Panc1 (cell line): ENCODE data around the gene ANAPC1. TPM values are rescaled to one million over a fixed set of nuclear protein-coding genes. Genes with fewer than 3 reads are reported as not detected.
A peak's percentile ranks its signal among the peaks of the same experiment; 100 is the strongest.
"Not testable (repeated sequence)": the region's sequence is repeated elsewhere in the genome, so short reads cannot be mapped to it uniquely, and the experiment has no call there.

ENCODE experiments used
- ATAC-seq: fragments of 200-7000 bp; cut with Tn5 transposase; 2 replicates; pipeline ENCODE4 v1.9.1; 2020; ENCODE audit warnings: mild to moderate bottlenecking, moderate library complexity
- BruUV-seq: library from RNA; stranded (reverse); fragments of 400-500 nt; replicated peaks from 2 replicates; lab custom pipeline; 2021; lab: Mats Ljungman, UMichigan
- CTCF ChIA-PET: fragments of 300-600 bp; sonication (Branson Sonifier 250); formaldehyde crosslinking; loops from one replicate; lab custom pipeline; 2022; ENCODE audit warnings: antibody characterized with exemption; lab: Charles Lee
- POLR2A ChIA-PET: fragments of 300-600 bp; sonication (Branson Sonifier 250); formaldehyde crosslinking; loops from one replicate; lab custom pipeline; 2022; ENCODE audit warnings: antibody characterized with exemption; lab: Charles Lee
- DNase-seq: peaks from one replicate; pipeline ENCODE4 v3.0.0-alpha.2; 2010; ENCODE audit warnings: low read depth, low spot score
- H3K27ac ChIP-seq: 2 replicates; pipeline ENCODE4 v1.5.1; 2011; ENCODE audit warnings: mild to moderate bottlenecking, low read length, inconsistent platforms
- H3K27me3 ChIP-seq: fragments of 200-500 bp; sonication (Bioruptor generic); 2 replicates; pipeline ENCODE4 v1.6.0; 2014; ENCODE audit warnings: low read length, inconsistent platforms; ENCODE audit not compliant: control insufficient read depth, insufficient read depth
- H3K36me3 ChIP-seq: fragments of 200-500 bp; sonication (Bioruptor generic); 2 replicates; pipeline ENCODE4 v1.5.1; 2014; ENCODE audit warnings: inconsistent platforms, mild to moderate bottlenecking, low read length, moderate library complexity; ENCODE audit not compliant: control insufficient read depth, insufficient read depth
- H3K4me1 ChIP-seq: 2 replicates; pipeline ENCODE4 v1.5.1; 2011; ENCODE audit warnings: inconsistent platforms, mild to moderate bottlenecking, low read length, moderate library complexity; ENCODE audit not compliant: control insufficient read depth, insufficient read depth
- H3K4me3 ChIP-seq, 2 experiments: 2 replicates each; pipeline ENCODE4 v1.5.1; 2011 to 2012; ENCODE audit warnings: low read depth in 2 of 2, low read length in 2 of 2, mild to moderate bottlenecking in 2 of 2, inconsistent platforms in 1 of 2, moderate library complexity in 1 of 2
- H3K9me3 ChIP-seq: fragments of 200-500 bp; sonication (Bioruptor generic); 2 replicates; pipeline ENCODE4 v1.5.1; 2014; ENCODE audit warnings: low read depth, mild to moderate bottlenecking, inconsistent platforms, low read length, moderate library complexity; ENCODE audit not compliant: control insufficient read depth, insufficient read depth
- CTCF ChIP-seq: fragments of 450-650 bp; IDR thresholded peaks from 2 replicates; pipeline ENCODE4 v1.5.1; 2017; ENCODE audit warnings: mild to moderate bottlenecking
- in situ Hi-C: cut with HindIII; loops from 2 replicates; pipeline ENCODE4 v1.10.0; 2016; ENCODE audit warnings: low sequenced_read_pairs, low pct_unique_long_range_greater_than_20kb
- intact Hi-C: fragments of 100-400 bp; cut with micrococcal nuclease; formaldehyde crosslinking; loops from one replicate; pipeline ENCODE4 v1.10.0; 2022; ENCODE audit not compliant: unreplicated experiment
- total RNA-seq: library from RNA; stranded (reverse); gene quantifications from one replicate; pipeline ENCODE4 v1.2.1, GENCODE V29; 2021; ENCODE audit not compliant: unreplicated experiment

The ANAPC1 gene
- total RNA-seq, 1 experiment from 2014 or later = 75.1 TPM

DNA sequence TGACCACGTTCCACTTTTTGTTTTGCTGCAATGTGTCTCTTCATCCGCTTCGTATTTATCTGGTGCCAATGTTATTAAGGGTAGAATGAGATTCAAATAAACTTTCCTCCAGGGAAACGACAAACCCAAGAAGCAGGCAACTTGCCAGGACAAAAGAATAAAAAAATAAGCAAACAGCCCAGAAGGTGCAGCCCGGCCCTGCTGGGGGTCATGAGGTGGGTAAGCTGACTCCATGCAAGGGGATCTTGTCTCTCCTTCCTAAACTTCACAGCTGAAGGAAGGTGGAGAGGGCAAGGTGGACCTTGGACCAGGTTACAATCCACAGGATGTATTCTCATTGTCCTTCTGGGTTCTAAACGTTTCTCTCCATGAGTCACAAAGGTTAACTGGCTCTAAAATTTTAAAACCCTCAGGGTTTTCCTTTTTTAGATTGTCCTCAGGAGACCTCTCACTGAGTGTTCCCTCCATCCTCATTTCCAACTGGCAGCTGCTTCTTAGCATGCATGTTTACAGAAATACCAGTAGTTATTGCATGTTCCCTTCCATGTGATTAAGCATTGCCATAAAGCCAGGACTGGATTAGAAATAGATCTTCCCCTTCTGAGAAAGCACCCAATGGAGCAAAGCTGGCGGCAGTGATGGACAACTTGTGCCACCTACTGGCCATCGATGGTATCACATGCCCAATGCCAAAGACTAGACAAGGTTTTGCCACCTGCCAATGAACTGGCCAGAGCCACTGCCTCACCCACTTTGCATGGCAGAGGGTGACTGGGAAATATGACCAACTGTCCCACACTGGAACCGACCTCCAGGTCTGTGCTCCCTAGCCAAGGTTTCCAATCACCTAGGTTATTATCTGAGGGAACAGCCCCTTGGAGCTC, 147.9 kb downstream of the ANAPC1 start:
- H3K9me3 ChIP-seq, H3K4me1 ChIP-seq, POLR2A ChIA-PET, in situ Hi-C loops, BruUV-seq, intact Hi-C loops, H3K27ac ChIP-seq, H3K36me3 ChIP-seq, DNase-seq, H3K27me3 ChIP-seq, H3K4me3 ChIP-seq, CTCF ChIA-PET: not testable (repeated sequence)
- ATAC-seq = peak; percentile 91
- peak; percentile 49 for TF ChIP-seq CTCF

GRCh38 chr2:111735420-111735819, 148.6 kb downstream of the ANAPC1 start:
- H3K27ac ChIP-seq, DNase-seq, H3K27me3 ChIP-seq, POLR2A ChIA-PET, H3K4me1 ChIP-seq, in situ Hi-C loops, BruUV-seq, H3K9me3 ChIP-seq, ATAC-seq, CTCF ChIA-PET, H3K4me3 ChIP-seq, H3K36me3 ChIP-seq, intact Hi-C loops: not testable (repeated sequence)

GRCh38 chr2:111729812-111730458, 154.1 kb downstream of the ANAPC1 start:
- H3K36me3 ChIP-seq, H3K4me1 ChIP-seq, CTCF ChIA-PET, intact Hi-C loops, H3K9me3 ChIP-seq, BruUV-seq, H3K27me3 ChIP-seq, POLR2A ChIA-PET, in situ Hi-C loops, H3K4me3 ChIP-seq, ATAC-seq, H3K27ac ChIP-seq, DNase-seq: not testable (repeated sequence)

- BruUV-seq, H3K36me3 ChIP-seq, H3K4me3 ChIP-seq, H3K27me3 ChIP-seq, ATAC-seq, in situ Hi-C loops, intact Hi-C loops, H3K9me3 ChIP-seq, DNase-seq, CTCF ChIA-PET, H3K4me1 ChIP-seq, POLR2A ChIA-PET, H3K27ac ChIP-seq: not testable (repeated sequence)
Observed at GRCh38 chr2:111727611-111728110, 156.3 kb downstream of the ANAPC1 start.

DNA sequence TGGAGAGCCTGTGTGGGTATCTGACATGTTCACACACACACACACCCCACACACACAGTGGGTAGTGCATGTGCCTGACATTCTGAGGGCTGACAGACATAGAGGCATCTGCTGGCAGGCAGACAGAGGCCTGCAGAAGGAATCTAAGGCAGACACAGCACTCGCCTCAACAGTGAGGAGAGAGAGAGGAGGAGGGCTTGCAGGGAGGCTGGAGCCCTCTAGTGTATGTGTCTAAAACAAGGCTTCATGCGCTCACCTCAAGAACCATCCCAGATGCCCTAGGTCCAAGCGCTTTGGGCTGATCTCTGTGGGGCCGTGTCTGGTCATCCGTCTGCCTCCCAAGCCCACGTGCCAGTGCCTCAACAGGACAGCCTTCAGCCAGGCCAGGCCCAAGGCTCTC, 158.3 kb downstream of the ANAPC1 start:
- BruUV-seq, H3K27me3 ChIP-seq, H3K4me3 ChIP-seq, DNase-seq, POLR2A ChIA-PET, in situ Hi-C loops, H3K4me1 ChIP-seq, intact Hi-C loops, H3K36me3 ChIP-seq, H3K27ac ChIP-seq, CTCF ChIA-PET, H3K9me3 ChIP-seq: not testable (repeated sequence)
- peak; percentile 96 for ATAC-seq

- POLR2A ChIA-PET, in situ Hi-C loops, CTCF ChIA-PET: not testable (repeated sequence)
Observed at GRCh38 chr2:111719610-111720009, 164.4 kb downstream of the ANAPC1 start.

More at GRCh38 chr2:111719610-111720009, 164.4 kb downstream of the ANAPC1 start:
- H3K27ac ChIP-seq, BruUV-seq, DNase-seq, intact Hi-C loops, ATAC-seq, H3K4me3 ChIP-seq, H3K9me3 ChIP-seq, H3K4me1 ChIP-seq, H3K36me3 ChIP-seq, H3K27me3 ChIP-seq: not testable (repeated sequence)
